ENCODE data around the gene SPINT2.

Gene SPINT2

DNA sequence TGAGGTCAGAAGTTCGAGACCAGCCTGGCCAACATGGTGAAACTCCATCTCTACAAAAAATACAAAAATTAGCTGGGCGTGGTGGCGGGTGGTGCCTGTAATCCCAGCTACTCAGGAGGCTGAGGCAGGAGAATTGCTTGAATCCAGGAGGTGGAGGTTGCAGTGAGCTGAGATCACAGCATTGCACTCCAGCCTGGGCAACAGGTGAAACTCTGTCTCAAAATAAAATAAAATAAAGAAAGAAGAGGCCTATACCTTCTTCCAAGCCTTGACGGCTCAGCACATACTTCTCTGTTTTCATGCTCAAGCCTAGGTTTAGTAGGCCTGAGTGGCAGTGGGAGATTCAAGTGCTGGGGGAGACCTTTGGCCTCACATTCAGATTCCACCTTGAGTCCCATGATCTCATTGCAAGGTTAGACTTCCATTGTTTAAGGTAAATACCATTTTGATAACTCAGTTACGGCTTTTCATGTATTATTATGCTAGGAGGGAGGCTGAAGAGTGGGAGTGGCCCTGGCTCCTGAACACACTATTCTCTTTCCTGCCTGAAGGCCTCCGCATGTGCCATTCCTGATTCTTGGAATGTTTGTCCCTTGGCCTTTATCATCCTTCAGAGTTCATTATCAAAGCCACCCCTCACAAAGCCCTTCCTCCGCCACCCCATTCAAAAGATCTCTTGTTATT lies 1.6 kb upstream of the SPINT2 start:
- DNase-seq (ENCODE audit: low read depth): no peak
- H3K4me3 ChIP-seq (ENCODE audit: low read depth, low read length): no peak overlapping the region
- TF ChIP-seq, protein P1, sequence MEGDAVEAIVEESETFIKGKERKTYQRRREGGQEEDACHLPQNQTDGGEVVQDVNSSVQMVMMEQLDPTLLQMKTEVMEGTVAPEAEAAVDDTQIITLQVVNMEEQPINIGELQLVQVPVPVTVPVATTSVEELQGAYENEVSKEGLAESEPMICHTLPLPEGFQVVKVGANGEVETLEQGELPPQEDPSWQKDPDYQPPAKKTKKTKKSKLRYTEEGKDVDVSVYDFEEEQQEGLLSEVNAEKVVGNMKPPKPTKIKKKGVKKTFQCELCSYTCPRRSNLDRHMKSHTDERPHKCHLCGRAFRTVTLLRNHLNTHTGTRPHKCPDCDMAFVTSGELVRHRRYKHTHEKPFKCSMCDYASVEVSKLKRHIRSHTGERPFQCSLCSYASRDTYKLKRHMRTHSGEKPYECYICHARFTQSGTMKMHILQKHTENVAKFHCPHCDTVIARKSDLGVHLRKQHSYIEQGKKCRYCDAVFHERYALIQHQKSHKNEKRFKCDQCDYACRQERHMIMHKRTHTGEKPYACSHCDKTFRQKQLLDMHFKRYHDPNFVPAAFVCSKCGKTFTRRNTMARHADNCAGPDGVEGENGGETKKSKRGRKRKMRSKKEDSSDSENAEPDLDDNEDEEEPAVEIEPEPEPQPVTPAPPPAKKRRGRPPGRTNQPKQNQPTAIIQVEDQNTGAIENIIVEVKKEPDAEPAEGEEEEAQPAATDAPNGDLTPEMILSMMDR (IDR thresholded peaks at IDR 0.05; ENCODE audit: low read depth, low read length, missing control alignments): no peak

DNA sequence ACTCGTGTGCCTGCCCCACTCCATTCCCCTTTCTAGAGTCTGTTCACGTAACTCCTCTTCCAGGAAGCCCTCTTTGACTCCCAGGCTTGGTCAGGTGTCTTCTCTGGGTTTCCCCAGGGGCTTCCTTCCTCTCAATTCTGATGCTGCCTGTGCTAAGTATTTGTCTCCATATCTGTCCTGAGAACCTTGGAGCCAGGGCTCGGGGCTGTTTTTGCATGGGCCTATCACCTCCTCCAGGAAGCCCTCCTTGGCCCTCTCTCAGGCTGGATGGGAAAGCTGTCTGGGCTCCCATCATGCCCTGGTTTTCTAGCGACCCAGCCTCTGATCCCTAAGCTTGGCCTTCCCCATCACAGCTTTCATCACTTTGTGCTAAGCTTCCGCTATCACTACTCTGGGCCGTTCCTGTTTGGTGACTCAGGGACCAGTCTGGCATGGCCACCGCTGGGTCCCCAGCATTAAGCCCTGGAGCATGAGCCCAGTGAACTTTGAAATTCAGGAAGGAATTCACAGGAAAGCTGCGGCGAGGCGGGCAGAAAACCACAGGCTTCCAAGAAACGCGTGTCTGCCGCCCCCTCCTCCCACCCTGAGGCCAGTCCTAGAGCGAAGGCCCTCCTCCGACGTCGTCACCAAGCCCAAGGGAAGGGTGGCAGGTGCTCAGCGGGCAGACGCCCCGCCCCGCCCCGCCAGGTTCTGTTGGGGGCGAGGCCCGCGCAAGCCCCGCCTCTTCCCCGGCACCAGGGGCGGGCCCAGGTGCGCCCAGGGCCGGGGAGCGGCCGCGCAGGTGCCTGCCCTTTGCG lies 486 bp upstream of the SPINT2 start:
- peak overlapping the region; percentile 52 for H3K4me3 ChIP-seq (ENCODE audit: low read depth, low read length)
- no peak for DNase-seq (ENCODE audit: low read depth)
- TF ChIP-seq, protein P1 (IDR thresholded peaks at IDR 0.05; ENCODE audit: low read depth, low read length, missing control alignments): no peak

DNA sequence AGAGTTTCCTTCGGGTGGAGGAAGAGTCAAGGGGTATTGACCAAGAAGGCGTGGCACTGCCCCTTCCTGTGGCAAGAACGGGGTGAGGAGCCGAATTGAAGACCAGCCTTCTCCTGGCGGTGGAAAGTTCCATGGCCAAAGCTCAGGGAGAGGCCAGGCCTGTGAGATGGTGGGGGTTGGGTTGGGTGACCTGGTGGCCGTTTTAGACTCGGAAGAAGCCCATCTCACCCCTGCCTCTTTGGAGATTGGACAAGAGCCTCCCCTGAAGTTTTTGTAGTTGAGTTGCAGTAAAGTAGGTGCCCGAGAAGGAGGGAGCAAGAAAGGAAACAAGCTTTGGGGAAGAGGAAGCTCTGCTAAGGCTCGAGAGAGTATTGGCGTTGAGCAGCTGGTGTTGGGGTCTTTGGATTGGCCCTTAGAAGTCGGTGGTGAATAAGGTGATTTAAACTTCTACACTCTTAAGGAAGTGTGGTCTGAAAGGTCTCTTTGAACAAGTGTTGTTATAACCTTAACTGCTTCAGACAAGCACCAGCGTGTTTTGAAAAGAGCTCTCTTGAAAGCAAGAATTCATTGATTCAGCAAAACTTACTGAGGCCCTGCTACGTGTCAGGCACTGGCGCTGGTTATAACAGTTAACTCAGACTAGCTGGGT lies 964 bp downstream of the SPINT2 start:
- DNase-seq (ENCODE audit: low read depth): no peak
- H3K4me3 ChIP-seq (ENCODE audit: low read depth, low read length): peak overlapping the region; percentile 24
- TF ChIP-seq, protein P1 (IDR thresholded peaks at IDR 0.05; ENCODE audit: low read depth, low read length, missing control alignments): no peak

DNA sequence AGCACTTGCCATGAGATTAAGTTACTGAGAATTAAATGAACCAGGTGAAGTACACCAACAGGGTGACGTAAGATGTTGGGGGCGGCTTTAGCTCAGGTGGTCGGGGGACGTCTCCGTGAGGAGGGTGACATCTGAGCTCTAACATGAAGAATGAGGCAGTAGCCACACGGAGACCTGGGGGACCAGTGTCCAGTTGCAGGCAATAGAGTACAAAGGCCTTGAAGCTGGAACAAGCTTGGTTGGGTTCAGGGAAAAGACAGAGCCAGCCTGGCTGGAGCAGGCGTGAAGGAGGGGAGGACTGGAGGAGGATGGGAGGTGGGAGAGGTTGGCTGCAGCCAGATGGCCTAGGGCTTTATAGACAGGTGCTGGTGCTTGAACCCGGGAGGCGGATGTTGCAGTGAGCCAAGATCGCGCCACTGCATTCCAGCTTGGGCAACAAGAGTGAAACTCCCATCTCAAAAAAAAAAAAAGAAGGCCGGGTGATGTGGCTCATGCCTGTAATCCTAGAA lies 1.6 kb downstream of the SPINT2 start:
- no peak overlapping the region for H3K4me3 ChIP-seq (ENCODE audit: low read depth, low read length)
- TF ChIP-seq, protein P1 (IDR thresholded peaks at IDR 0.05; ENCODE audit: low read depth, low read length, missing control alignments): no peak
- DNase-seq (ENCODE audit: low read depth): no peak

DNA sequence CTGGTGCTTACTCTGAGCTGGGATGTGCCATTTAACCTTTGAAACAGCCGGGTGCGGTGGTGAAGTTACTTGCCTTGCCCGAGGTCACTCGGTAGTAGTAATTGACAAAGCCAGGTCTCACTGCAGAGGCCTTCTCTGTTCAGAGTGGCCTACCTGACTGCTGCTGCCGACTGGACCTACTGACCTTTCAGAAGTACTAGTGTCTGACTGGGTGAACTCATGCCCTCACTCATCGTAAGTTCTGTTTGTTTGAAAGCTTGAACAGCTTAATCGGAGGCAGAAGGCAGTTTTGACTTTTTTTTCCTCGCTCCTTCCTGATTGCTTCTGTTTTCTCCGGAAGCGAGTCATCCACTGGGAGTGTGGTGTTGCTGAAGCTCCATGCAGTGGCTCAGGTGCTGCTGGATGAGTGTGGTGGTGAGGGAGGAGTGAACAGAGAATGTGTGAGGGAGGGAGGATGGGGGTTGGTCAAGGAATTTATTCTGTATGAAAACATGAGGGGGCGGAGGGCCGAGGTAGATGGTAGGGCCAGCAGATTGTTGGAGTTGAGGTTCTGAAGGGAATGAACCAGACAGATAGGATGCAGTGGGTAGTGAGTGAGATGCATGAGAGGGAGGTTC lies 2.7 kb downstream of the SPINT2 start:
- TF ChIP-seq, protein P1 (IDR thresholded peaks at IDR 0.05; ENCODE audit: low read depth, low read length, missing control alignments): no peak
- no peak for DNase-seq (ENCODE audit: low read depth)
- no peak overlapping the region for H3K4me3 ChIP-seq (ENCODE audit: low read depth, low read length)

DNA sequence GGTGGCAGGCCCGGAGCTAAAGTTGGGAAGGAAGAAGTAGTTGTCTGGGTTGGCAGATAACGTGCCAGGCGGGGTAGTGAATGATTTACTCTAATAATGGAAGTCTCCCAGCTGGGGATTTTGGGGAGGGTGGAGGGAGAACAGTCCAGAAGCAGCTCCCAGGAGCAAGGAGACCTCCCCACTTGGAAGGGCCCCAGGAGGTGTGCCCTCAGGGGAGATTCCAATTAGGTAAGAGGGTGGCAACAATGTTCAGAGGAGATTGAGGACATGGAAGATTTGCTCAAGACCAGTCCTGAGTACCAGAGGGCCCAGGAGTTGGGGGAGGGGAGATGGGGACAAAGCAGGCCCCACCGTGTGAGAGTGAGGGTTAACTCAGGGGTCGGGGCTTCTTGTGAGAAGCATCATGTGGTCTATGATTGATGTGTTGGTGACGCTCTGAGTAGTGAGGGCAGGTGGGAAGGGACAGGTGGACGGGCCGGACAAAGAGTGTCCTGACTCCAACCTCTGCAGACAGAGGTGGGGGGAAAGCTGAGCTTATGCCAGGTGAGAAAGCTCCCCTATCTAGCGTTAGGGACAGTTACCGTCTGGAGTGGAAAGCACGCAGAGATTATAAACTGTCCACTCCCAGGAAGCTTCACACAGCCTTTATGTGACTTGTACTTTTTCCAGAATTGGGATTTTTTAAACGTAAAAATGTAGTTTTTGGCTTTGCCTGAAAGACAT lies 3.5 kb downstream of the SPINT2 start:
- TF ChIP-seq, protein P1 (IDR thresholded peaks at IDR 0.05; ENCODE audit: low read depth, low read length, missing control alignments): no peak
- H3K4me3 ChIP-seq (ENCODE audit: low read depth, low read length): no peak overlapping the region
- DNase-seq (ENCODE audit: low read depth): no peak
